Activated B cell treated with CpG ODN at 0.5 μM for 24 hours (primary cell): ENCODE results near the gene TICAM2. TPM values are rescaled to one million over a fixed set of nuclear protein-coding genes. Genes with fewer than 3 reads are reported as not detected.
A peak's percentile ranks its signal among the peaks of the same experiment; 100 is the strongest.

Source experiments
- ATAC-seq: fragments of 200-7000 bp; cut with Tn5 transposase; one replicate; pipeline ENCODE4 v1.10.0; 2021; ENCODE audit warnings: low read depth, mild to moderate bottlenecking, moderate library complexity
- CTCF ChIA-PET: fragments of 350-600 bp; sonication (Branson Sonifier 250); formaldehyde crosslinking; loops from one replicate; lab custom pipeline; 2021; ENCODE audit warnings: antibody characterized with exemption; lab: Charles Lee
- POLR2A ChIA-PET: fragments of 350-600 bp; sonication (Branson Sonifier 250); formaldehyde crosslinking; loops from one replicate; lab custom pipeline; 2021; ENCODE audit warnings: antibody characterized with exemption; lab: Charles Lee
- DNase-seq: peaks from one replicate; pipeline ENCODE4 v3.0.0; 2022
- H3K27ac Mint-ChIP-seq: one replicate; pipeline ENCODE4 v1.8.0; 2020; ENCODE audit warnings: mixed read lengths
- H3K27me3 Mint-ChIP-seq: one replicate; pipeline ENCODE4 v1.8.0; 2021; ENCODE audit warnings: mixed read lengths
- H3K36me3 Mint-ChIP-seq: one replicate; pipeline ENCODE4 v1.8.0; 2021; ENCODE audit warnings: low read depth, mixed read lengths
- H3K4me1 Mint-ChIP-seq: one replicate; pipeline ENCODE4 v1.8.0; 2021; ENCODE audit warnings: mixed read lengths
- H3K4me3 Mint-ChIP-seq: one replicate; pipeline ENCODE4 v1.8.0; 2020; ENCODE audit warnings: mild to moderate bottlenecking, mixed read lengths
- H3K9me3 Mint-ChIP-seq: one replicate; pipeline ENCODE4 v1.8.0; 2020; ENCODE audit warnings: mixed read lengths
- intact Hi-C: fragments of 100-400 bp; cut with micrococcal nuclease; formaldehyde crosslinking; loops from one replicate; pipeline ENCODE4 v1.15.1; 2024
- total RNA-seq: library from RNA; stranded (reverse); gene quantifications from 2 replicates; pipeline ENCODE4 v1.2.3, GENCODE V29; 2022
- TF ChIP-seq, protein P1 (sequence below): fragments of 200-600 bp; IDR thresholded peaks from one replicate; pipeline ENCODE4 v1.8.0; 2022; ENCODE audit warnings: antibody characterized with exemption, mild to moderate bottlenecking

TICAM2 gene
- total RNA-seq, 1 donor from 2014 or later = 12.4 TPM

DNA sequence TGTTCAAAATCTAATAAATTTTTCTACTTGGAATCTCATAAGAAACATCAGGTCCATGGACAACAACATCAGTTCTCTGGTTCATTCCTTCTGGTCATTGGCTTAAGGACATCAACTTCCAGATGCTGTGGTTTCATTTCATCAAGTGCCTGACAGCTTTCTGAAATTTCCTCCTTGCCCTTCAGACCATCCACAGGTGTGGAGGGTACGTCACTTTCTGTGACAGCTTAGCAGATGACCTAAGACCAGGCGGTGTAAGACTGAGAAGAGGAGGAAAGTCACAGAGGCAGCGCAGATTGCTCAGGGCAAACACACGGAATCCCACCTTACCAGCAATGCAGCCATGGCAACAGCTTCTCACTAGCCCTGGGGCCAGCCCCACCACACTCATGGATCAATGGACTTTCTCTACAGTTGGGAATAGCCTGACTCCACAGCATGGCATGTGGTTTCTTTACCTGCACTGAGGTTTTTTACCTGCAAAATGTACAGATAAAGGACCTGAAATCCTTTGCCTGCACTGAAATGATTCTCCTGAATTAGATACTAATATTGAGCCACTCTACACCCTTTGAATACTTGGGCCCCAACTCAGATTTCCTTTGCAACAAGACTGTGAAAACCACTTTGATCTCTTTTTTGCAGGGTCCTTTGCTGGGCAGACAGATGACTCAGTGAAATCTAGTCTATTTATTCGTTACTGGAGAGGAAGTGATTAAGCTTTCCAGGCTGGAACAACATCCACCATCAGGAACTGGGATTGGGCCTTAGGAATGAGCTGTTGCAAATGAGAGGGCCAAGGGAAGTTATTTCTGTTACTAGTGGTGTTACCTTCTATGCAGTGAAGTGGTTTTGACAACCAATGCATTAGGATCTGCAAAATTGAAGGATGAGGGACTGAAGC lies 26.9 kb downstream of the TICAM2 start:
- H3K4me1 Mint-ChIP-seq = peaks cover 48% of the 10 kb centered on the region
- intact Hi-C loops = no loop called here
- peak; percentile 9 for ATAC-seq
- no peak overlapping the region for H3K4me3 Mint-ChIP-seq
- no peaks in the 10 kb centered on the region for H3K27me3 Mint-ChIP-seq
- ChIA-PET POLR2A (interaction anchor here (0.7 to 4.5 kb wide), 5 partner anchors 11 to 492 kb away, joined by 5 to 31 read pairs (median 7); partner anchors contain the start of gene FEM1C), CTCF (interaction anchor here (0.7 to 7.1 kb wide), 17 partner anchors 8 to 1963 kb away, joined by 3 to 134 read pairs (median 4); no protein-coding TSS in a partner anchor)
- H3K27ac Mint-ChIP-seq = peak overlapping the region; percentile 59
- H3K36me3 Mint-ChIP-seq = peaks cover under 1% of the 10 kb centered on the region
- no peak for DNase-seq
- H3K9me3 Mint-ChIP-seq = peaks cover 2% of the 10 kb centered on the region
- TF ChIP-seq, protein P1, sequence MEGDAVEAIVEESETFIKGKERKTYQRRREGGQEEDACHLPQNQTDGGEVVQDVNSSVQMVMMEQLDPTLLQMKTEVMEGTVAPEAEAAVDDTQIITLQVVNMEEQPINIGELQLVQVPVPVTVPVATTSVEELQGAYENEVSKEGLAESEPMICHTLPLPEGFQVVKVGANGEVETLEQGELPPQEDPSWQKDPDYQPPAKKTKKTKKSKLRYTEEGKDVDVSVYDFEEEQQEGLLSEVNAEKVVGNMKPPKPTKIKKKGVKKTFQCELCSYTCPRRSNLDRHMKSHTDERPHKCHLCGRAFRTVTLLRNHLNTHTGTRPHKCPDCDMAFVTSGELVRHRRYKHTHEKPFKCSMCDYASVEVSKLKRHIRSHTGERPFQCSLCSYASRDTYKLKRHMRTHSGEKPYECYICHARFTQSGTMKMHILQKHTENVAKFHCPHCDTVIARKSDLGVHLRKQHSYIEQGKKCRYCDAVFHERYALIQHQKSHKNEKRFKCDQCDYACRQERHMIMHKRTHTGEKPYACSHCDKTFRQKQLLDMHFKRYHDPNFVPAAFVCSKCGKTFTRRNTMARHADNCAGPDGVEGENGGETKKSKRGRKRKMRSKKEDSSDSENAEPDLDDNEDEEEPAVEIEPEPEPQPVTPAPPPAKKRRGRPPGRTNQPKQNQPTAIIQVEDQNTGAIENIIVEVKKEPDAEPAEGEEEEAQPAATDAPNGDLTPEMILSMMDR = no peak

DNA sequence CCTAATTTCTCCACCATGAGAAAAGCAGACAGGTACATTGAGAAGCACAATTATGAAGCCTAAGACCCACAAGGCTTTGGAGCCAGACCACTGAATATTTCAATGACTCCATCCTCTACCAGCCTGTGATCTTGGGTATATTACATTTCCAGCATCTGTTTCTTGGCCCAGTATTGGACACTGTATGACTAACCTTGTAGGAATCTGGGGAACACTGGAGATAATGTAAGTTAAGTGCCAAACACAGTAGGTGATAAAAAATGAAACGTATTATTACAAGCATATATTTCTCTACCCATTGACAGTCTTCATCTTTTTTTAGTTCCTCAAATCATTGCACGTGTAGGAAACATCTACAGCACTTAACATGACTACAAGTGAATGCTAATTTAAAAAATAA lies 29.1 kb downstream of the TICAM2 start:
- no peak overlapping the region for H3K27ac Mint-ChIP-seq
- no peak overlapping the region for H3K4me3 Mint-ChIP-seq
- H3K36me3 Mint-ChIP-seq = no peaks in the 10 kb centered on the region
- ChIA-PET POLR2A (interaction anchor here (1.1 kb wide), 1 partner anchor 41 kb away, joined by 3 read pairs; no protein-coding TSS in a partner anchor), CTCF (interaction anchor here (7.1 kb wide), 1 partner anchor 263 kb away, joined by 134 read pairs; no protein-coding TSS in a partner anchor)
- ATAC-seq = no peak
- H3K27me3 Mint-ChIP-seq = no peaks in the 10 kb centered on the region
- H3K9me3 Mint-ChIP-seq = peaks cover 2% of the 10 kb centered on the region
- DNase-seq = no peak
- TF ChIP-seq, protein P1 = no peak
- intact Hi-C loops = no loop called here
- peaks cover 29% of the 10 kb centered on the region for H3K4me1 Mint-ChIP-seq

DNA sequence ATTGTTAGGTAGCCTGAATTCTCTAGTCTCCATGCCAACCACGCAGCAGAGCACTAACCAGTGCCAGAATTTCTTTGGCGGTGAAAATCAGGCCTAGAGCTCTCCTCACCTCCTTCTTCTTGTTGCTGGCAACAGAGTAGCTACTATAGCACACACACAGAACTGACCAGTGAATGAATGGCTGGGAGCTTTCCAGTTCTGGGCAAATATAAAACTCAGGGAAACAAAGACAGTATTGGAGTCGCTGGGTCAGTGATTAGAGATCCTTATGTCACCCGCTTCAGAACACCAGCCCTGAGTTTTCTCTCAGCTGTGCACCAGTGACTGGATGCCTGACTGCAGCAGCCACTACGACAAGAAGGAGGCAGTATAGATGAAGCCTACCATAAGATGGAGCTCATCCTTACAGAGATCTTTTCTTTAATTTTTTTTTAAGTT lies 30.8 kb downstream of the TICAM2 start:
- TF ChIP-seq, protein P1 = no peak
- ATAC-seq = no peak
- Mint-ChIP-seq H3K4me1 (peaks cover 22% of the 10 kb centered on the region), H3K27me3 (no peaks in the 10 kb centered on the region), H3K9me3 (no peaks in the 10 kb centered on the region), H3K4me3 (no peak overlapping the region), H3K36me3 (no peaks in the 10 kb centered on the region), H3K27ac (no peak overlapping the region)
- POLR2A ChIA-PET = no interaction called here
- intact Hi-C loops = no loop called here
- DNase-seq = no peak
- CTCF ChIA-PET = interaction anchor here (1.2 to 1.6 kb wide), 2 partner anchors 259 to 262 kb away, joined by 3 to 8 read pairs; no protein-coding TSS in a partner anchor

DNA sequence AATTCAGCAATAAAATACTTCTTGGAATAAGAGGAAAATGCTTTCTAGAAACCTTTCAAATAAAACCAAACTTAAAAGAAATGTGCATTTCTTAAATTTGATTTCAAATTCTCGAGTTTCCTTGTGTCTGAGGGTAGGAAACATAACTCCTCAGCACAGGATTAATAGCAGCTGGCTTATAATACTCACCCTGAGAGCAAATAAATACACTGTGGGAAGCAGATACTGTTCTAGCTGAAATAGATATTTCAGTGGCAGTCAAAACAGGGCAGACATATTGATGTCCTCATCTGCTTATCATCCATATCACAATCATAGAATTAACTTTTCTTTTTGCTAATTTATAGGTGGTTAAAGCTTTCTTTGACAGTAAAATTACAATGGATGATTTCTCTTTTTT lies 33.6 kb downstream of the TICAM2 start:
- Mint-ChIP-seq H3K36me3 (no peaks in the 10 kb centered on the region), H3K9me3 (no peaks in the 10 kb centered on the region), H3K27ac (no peak overlapping the region), H3K4me1 (peaks cover 2% of the 10 kb centered on the region), H3K27me3 (no peaks in the 10 kb centered on the region), H3K4me3 (no peak overlapping the region)
- POLR2A ChIA-PET = no interaction called here
- ATAC-seq = no peak
- intact Hi-C loops = no loop called here
- DNase-seq = no peak
- CTCF ChIA-PET = no interaction called here
- TF ChIP-seq, protein P1 = no peak

DNA sequence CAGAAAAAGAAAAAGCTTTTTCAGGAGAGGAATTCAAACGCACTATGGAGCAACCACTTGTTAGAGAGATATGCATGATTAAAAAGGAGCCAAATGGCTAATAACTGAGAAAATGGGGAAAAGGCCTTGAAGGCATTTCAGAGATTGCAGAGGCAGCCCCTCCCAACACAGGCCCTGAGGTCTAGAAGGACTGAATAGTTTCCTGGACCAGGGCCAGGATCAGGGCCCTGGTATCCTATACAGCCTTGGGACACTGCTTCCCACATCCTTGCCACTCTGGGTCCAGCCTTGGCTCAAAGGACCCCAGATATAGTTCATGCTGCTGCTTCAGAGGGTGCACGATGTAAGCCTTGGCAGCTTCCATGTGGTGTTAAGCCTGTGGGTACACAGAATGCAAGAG lies 37.0 kb downstream of the TICAM2 start:
- ChIA-PET POLR2A (no interaction called here), CTCF (interaction anchor here (1.3 kb wide), 1 partner anchor 9 kb away, joined by 4 read pairs; no protein-coding TSS in a partner anchor)
- DNase-seq (no peak), ATAC-seq (no peak)
- intact Hi-C loops = no loop called here
- Mint-ChIP-seq H3K27ac (no peak overlapping the region), H3K36me3 (no peaks in the 10 kb centered on the region), H3K4me1 (no peaks in the 10 kb centered on the region), H3K27me3 (no peaks in the 10 kb centered on the region), H3K4me3 (no peak overlapping the region), H3K9me3 (peaks cover 6% of the 10 kb centered on the region)
- TF ChIP-seq, protein P1 = no peak
